Epidermal melanocyte (primary cell): Measurements from ENCODE around the gene S100A13.
"Not testable (repeated sequence)": the region's sequence is repeated elsewhere in the genome, so short reads cannot be mapped to it uniquely, and the experiment has no call there.

Experiments
- DNase-seq: peaks from one replicate; pipeline ENCODE4 v3.0.0; 2011; ENCODE audit warnings: low spot score; ENCODE audit not compliant: insufficient read length

Gene S100A13

DNA sequence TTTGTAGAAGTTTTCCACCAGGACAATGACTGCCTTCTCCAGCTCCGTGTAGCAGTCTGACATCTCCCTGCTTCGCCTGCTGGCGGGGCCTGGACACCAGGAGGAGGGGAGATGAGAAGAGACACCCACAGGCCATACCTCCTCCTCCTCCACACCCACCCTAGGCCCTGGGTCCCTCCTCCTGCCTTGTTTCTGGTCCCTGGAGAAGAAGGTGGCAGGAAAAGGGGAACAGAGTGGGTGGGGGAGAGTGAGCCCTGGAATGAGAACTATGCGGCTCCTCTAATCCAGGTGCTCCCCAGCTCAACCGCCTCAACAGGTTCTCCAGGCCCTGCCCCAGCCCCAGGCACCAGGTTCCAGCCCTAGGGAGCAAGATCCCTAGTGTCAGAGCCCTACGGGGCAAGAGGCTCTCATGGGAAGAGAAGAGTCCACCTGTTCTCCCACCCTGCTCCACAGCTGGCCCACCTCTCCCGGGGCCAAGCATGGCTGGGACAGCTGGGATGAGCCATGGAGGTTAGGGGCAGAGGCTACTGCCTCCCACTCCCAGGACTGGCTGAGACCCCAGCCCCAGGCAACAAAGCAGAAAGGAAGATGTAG lies 19.1 kb downstream of the S100A13 start:
- DNase-seq, result no peak

DNA sequence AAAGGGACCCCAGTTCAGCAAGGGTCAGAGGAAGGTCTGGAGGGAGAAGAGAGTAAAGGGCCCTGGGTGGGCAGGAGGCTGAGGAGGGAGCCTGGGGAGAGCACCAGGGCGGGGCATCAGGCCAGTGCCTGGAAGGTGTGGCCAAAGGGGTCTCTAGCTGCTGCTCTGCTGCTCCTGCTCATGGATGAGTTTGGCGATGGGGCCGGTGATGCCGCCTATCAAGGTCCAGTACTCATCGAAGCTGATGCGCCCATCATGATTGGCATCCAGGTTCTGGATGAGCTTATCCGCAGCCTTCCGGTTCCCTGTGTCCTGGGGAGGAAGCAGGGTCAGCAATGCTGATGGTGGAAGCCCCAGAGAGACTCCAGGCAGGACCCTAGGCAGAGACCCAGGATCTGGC lies 19.9 kb downstream of the S100A13 start:
- no peak for DNase-seq

DNA sequence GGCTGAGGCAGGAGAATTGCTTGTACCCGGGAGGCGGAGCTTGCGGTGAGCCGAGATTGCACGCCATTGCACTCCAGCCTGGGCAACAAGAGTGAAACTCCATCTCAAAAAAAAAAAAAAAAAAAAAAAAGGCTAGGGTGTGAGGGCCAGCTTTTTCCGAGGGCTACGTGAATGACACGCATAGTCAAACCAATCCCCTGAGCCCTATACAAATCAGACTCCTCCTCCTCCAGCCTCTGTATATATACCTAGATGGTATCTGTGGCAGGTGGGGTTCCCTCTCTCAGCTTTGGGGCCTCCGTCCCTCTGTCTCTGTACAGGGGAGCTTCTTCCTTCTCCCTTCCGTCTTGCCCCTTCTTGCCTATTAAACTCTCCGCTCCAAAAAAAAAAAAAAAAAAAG lies 21.1 kb downstream of the S100A13 start:
- DNase-seq, result no peak

DNA sequence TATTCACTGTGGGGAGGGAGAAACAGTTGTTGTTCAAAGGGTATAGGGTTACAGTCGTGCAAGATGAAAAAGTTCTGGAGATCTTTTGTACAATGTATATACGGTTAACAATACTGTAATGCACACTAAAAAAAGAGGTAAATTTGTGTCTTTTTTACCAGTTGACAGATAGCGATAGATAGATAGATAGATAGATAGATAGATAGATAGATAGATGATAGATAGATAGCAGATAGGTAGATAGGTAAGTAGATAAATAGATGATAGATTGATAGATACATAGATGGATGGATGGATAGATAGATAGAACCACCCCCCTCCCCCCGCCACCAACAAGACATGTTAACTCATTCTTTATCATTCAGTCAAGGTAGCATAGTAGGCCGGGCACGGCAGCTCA lies 24.6 kb downstream of the S100A13 start:
- no peak for DNase-seq

DNA sequence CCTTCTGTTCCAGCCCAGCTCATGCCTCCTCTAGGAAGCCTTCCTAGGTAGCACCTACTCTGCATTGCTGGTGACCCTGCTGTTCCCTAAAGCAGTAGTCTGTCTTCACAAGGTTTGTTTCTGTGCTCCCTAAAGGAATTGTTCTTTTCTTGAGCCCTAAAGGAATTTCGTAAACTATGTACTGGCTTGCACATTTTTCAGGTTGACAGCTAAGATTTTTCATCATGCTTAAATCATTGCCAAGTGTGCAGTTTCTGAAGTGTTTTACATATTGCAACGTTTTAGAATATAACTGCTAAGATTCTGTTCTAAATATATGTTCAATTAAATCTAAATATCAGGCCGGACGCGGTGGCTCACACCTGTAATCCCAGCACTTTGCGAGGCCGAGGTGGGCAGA lies 27.5 kb downstream of the S100A13 start:
- DNase-seq, result no peak

DNA sequence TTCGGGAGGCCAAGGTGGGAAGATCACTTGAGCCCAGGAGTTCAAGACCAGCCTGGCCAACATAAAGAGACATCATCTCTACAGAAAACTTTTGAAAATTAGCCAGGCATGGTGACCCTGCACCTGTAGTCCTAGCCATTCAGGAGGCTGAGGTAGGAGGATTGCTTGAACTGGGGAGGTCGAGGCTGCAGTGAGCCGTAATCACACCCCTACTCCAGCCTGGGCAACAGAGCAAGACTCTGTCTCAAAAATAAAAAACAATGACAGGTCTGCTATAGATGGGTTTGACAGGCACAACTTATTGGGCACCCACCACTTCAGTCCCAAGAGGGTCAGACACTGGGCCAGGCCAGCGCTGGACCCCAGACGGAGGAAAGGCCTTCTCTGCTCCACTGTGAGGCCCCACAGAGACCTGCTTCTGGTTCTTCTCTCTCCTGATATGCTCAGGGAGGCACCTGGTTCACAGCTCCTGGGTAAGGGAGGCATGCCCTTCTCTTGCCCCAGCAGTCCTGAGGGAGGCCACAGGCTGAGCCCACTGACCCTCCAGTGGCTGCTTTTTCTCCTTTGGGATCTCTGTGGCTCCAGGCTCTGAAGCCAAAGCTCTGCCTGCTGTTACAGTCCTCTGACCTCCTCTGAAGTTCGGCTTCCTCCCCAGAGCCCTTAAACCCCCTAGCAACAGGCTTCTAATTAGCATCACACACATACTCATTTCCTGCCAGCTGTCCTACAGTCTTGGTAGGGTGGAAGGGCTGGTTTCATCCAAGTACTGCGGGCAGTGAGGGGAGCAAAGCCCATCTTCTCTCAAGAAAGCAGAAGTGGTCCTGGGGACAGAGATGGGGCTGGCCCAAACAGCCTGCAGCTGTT lies 28.8 kb downstream of the S100A13 start:
- DNase-seq, result no peak

DNA sequence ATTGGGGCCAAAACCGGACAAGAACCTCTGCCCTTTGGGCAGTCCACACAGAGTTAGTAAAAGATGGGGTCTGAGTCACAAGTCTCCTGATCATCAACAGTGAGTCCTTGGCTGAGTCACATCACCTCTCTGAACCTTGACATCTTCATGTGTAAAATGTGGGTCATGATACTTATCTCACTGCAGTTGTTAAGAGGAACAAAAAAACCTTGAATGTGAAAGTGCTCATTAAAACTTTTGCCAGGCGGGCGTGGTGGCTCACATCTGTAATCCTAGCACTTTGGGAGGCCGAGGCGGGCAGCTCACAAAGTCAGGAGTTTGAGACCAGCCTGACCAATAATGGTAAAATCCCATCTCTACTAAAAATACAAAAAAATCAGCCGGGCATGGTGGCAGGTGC lies 30.1 kb downstream of the S100A13 start:
- no peak for DNase-seq

DNA sequence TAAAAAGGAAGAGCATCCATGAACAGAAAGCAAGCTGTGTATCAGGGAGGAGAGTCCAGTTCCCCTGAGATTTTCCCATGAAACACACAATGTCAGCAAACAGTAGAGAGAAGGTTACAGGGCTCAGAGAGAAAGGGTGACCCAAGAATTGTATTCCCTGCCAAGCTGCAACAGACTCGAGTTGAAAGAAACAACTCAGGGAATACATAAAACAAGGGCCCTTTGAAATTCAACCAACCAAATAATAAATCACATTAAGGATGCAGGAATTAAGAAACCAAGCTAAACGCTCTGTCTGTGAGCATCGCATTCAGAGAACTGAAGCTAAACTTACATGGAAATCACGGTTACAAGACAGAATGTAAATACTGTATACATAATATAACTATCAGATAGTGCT lies 34.6 kb downstream of the S100A13 start:
- no peak for DNase-seq

DNA sequence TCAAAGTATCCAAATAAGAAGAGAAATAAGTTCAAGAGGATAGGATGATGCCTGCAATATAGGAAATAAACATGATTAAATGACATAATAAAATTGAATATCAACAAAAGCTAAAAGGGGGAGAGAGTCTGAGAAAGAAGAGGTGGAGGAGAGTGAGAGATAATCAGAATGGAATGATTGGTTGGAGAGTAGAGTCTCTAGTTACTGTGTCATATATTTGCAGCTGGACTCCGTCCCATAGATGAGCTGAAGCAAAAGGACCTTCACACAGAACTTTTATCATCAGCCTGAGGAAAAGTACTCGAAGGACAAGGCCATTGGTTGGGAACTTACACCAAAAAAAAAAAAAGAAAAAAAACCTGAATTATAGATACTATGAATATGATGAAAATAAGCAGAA lies 38.8 kb downstream of the S100A13 start:
- no peak for DNase-seq

DNA sequence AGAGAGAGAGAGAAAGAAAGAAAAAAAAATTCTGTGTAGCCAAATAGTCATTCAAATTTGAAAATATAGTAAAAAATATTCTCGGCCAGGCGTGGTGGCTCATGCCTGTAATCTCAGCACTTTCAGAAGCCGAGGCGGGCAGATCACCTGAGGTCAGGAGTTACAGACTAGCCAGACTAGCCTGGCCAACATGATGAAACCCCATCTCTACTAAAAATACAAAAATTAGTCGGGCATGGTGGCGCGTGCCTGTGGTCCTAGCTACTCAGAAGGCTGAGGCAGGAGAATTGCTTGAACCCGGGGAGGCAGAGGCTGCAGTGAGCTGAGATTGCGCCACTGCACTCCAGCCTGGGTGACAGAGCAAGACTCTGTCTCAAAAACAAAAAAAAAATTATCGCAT lies 39.3 kb downstream of the S100A13 start:
- not testable (repeated sequence) for DNase-seq

DNA sequence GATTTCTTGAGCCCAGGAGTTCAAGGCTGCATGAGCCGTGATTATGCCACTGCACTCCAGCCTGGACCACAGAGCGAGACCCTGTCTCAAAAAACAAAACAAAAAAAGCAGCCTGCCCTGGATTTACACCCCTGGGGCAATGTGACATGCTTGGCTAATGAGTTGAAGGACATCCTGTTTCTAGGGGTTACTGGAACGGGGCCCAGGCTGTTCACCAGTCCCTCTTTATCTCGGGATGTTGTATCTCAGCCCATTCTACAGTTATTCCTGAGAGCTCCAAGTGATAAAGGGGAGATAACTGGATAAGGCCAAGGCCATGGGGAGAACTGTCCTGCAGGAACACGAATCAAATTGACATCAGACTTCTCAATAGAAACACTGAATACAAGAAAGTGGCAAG lies 40.0 kb downstream of the S100A13 start:
- no peak for DNase-seq

DNA sequence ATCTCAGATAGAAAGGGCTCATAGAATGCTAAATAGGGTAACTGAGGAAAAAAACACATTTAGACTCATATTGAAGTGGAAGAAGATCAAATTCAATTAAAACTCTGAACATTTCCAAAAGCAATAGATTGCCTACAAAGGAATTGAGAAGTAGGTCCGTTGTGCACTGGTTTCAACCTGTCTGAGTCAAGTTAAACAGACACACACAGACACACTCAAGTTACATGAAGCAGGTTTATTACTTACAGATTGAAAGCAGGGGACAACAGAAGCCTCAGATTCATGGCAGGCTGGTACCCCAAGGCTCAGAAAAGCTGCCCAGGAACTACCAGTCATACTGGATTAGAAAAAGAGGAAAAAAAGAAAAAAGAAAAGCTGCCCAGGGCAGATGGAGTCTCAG lies 41.0 kb downstream of the S100A13 start:
- no peak for DNase-seq

DNA sequence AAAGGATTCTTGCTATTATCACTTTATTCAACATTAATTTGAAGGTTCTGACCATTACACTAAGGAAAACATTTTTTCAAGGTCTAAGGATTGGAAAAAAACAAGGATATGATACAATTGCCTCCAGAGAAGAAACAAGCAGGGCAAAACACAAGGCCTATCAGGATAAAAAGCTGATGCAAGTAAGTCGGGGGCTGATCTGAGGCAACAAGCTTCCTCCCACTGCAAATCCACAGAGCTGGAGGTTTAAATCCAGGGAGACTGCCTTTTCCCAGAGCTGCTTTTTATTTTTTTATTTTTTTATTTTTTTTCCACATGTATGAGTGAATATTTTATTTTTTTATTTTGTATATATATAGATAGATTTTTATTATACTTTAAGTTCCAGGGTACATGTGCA lies 42.3 kb downstream of the S100A13 start:
- DNase-seq, result no peak

DNA sequence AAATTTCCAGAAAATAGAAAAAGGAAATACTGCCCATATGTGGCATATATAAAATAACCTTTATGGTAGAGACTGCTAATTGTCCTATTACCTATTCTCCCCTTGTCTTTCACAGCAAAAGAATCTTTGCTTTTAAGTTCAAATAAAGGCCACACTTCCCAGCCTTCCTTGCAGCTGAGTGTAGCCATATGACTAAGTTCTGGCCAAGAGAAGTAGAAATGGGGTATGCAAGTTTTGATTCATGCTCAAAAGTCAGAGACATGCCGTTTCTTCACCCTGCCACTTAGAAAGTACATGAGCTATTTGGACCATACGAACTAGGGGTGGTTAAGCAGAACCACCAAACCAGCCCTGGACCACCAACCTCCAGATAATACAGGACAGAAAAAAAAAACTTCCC lies 43.3 kb downstream of the S100A13 start:
- no peak for DNase-seq

DNA sequence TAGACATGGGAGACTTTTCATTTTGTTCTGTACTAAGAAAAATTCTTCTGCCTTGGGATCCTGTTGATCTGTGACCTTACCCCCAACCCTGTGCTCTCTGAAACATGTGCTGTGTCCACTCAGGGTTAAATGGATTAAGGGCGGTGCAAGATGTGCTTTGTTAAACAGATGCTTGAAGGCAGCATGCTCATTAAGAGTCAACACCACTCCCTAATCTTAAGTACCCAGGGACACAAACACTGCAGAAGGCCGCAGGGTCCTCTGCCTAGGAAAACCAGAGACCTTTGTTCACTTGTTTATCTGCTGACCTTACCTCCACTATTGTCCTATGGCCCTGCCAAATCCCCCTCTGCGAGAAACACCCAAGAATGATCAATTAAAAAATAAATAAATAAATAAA lies 43.8 kb downstream of the S100A13 start:
- DNase-seq, result not testable (repeated sequence)

DNA sequence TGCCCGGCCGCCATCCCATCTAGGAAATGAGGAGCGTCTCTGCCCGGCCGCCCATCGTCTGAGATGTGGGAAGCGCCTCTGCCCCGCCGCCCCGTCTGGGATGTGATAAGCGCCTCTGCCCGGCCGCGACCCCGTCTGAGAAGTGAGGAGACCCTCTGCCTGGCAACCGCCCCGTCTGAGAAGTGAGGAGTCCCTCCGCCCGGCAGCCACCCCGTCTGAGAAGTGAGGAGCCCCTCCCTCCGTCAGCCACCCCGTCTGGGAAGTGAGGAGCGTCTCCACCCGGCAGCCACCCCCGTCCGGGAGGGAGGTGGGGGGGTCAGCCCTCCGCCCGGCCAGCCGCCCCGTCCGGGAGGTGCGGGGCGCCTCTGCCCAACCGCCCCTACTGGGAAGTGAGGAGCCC lies 44.5 kb downstream of the S100A13 start:
- DNase-seq, result not testable (repeated sequence)

DNA sequence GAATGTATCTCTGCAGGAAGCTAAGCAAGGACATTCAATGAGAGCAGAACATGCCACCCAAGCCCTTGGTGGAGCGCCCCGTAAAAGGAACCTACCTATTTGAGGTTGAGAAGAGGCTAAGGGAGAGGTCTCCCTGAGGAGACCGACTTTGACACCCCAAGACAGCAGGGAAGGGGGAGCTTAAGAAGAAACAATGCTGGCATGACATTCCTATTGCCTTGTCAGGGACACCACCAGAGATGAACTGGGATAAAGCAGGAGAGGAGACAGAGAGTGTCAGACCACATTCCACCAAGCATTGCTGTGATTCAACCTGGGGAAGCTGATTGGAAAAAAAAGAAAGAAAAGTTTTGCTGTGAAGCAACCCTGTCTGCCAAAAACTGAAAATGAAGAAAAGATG lies 48.4 kb downstream of the S100A13 start:
- DNase-seq, result no peak

DNA sequence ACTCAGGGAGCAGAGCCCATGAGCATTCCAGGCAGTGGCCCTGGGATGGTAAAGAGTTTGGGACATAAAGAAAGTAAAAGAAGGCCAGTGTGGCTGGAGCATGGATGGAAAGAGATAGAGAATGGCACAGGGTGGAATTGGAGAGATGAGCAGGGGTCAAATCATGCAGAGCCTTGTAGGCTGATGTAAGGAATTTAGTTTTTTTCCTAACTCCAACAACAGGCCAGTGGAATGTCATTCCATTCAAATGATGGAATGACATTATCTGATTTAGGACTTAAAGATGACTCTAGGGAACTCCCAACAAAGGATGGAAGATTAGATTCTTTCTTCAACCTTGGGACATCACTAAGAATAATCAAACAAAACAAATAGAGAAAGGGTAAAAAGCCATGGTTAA lies 48.8 kb downstream of the S100A13 start:
- no peak for DNase-seq

DNA sequence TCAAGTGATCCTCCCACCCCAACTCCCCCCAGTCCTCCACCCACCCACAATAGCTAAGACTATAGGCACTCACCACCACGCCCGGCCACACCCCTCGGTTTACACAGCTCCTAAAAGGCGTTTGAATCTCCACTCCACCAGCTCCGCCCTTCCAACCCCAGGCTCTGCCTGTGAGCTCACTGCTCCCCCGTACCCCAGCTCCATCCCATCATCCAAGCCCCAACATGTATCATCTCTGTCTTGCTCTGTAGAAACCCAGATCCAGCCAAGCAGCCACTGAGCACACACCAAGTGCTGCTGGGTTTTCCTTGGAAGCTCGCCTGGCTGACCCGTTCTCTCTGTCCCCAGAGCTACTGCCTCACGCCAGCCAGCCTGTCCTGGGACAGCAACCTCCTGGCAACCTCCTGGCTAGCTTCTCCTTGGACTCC lies 49.7 kb downstream of the S100A13 start:
- no peak for DNase-seq

DNA sequence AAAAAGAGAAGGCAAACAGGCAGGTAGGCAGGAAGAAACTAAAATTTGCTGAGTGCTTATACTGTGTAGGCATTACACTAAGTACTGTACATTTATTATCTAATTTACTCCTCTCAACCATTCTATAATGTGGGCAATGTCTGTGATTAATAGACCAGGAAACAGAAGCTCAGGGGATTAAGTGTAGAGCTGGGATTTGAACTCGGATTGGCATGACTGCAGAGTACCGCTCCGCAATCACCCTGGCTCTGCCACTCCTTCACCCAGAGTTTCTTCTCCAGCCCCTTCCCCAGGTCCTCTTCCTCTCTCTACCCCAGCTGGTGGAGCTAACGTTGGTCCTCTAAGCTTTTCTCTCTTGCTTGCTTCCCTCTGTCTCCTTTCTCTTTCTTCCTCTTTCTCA lies 50.2 kb downstream of the S100A13 start:
- no peak for DNase-seq

DNA sequence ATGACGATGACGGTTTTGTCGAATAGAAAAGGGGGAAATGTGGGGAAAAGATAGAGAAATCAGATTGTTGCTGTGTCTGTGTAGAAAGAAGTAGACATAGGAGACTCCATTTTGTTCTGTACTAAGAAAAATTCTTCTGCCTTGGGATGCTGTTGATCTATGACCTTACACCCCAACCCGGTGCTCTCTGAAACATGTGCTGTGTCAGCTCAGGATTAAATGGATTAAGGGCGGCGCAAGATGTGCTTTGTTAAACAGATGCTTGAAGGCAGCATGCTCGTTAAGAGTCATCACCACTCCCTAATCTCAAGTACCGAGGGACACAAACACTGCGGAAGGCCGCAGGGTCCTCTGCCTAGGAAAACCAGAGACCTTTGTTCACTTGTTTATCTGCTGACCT lies 51.8 kb downstream of the S100A13 start:
- not testable (repeated sequence) for DNase-seq

DNA sequence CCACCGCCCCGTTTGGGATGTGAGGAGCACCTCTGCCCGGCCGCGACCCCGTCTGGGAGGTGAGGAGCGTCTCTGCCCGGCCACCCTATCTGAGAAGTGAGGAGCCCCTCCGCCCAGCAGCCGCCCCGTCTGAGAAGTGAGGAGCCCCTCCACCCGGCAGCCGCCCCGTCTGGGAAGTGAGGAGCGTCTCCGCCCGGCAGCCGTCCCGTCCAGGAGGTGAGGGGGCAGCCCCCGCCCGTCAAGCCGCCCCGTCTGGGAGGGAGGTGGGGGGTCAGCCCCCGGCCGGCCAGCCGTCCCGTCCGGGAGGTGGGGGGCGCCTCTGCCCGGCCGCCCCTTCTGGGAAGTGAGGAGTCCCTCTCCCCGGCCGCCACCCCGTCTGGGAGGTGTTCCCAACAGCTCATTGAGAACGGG lies 52.2 kb downstream of the S100A13 start:
- DNase-seq, result not testable (repeated sequence)

DNA sequence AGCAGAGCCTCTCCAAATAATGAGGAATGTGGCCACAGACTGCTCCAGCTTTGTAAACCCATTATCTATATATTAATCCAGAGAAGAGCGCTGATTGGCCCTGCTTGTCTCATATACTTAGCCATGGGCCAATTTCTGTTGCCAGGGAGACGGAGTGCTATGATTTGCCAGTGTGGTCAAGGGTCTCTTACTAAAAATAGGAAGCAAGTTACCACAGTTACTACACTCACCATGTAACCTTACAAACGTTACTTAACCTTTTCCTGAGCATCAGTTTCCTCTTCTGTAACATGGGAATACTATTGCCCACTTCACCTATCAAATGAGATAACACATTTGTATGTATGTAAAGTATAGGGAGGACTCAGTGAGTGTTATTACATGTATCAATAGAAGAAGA lies 54.0 kb downstream of the S100A13 start:
- no peak for DNase-seq
